HUES64 (cell line): ENCODE data around the gene P2RX6.
A peak's percentile ranks its signal among the peaks of the same experiment; 100 is the strongest.

Experiments
- H3K27ac ChIP-seq: 2 replicates; pipeline ENCODE4 v1.7.0; 2013; ENCODE audit warnings: low read depth, low read length, inconsistent platforms
- H3K27me3 ChIP-seq: 2 replicates; pipeline ENCODE4 v1.6.1; 2013; ENCODE audit warnings: mild to moderate bottlenecking, low read length; ENCODE audit not compliant: insufficient read depth
- H3K36me3 ChIP-seq: 2 replicates; pipeline ENCODE4 v1.6.1; 2013; ENCODE audit warnings: mild to moderate bottlenecking, low read length; ENCODE audit not compliant: insufficient read depth
- H3K4me1 ChIP-seq: 2 replicates; pipeline ENCODE4 v1.6.1; 2013; ENCODE audit warnings: mild to moderate bottlenecking, low read length, moderate library complexity; ENCODE audit not compliant: insufficient read depth
- H3K4me3 ChIP-seq: 2 replicates; pipeline ENCODE4 v1.5.1; 2013; ENCODE audit warnings: mild to moderate bottlenecking, low read length, moderate library complexity
- H3K9ac ChIP-seq: 2 replicates; pipeline ENCODE4 v1.6.1; 2013; ENCODE audit warnings: mild to moderate bottlenecking, low read depth, low read length
- H3K9me3 ChIP-seq: 2 replicates; pipeline ENCODE4 v1.6.1; 2013; ENCODE audit warnings: low read depth, low read length; ENCODE audit not compliant: insufficient read depth
- WGBS: fragments of 150-250, 120-280 bp; methylation state at CpG from one replicate; pipeline ENCODE4 v1.1.7; 2013; ENCODE audit warnings: missing lambda C conversion rate; 5-methylcytosine and 5-hydroxymethylcytosine counted together

P2RX6 gene

GRCh38 chr22:21009638-21010425 is 5.1 kb upstream of the P2RX6 start:
- H3K27me3 ChIP-seq, result no peaks in the 10 kb centered on the region
- peaks cover 13% of the 10 kb centered on the region for H3K4me1 ChIP-seq
- 0 out of 2 replicates have a peak, but pooled peaks cover 5% of the 10 kb centered on the region for H3K36me3 ChIP-seq
- no peak overlapping the region for H3K9ac ChIP-seq
- no peaks in the 10 kb centered on the region for H3K9me3 ChIP-seq
- no peak overlapping the region for H3K4me3 ChIP-seq
- H3K27ac ChIP-seq, result peak overlapping the region; percentile 63; the same call in 1 of the 2 replicates
- 73% methylated on average over 10 of the region's 10 CpGs for WGBS

GRCh38 chr22:21010426-21011113 is 4.4 kb upstream of the P2RX6 start:
- Histone ChIP-seq H3K4me1 (peaks cover 18% of the 10 kb centered on the region), H3K9me3 (no peaks in the 10 kb centered on the region), H3K4me3 (no peak overlapping the region), H3K9ac (no peak overlapping the region), H3K36me3 (0 out of 2 replicates have a peak, but pooled peaks cover 5% of the 10 kb centered on the region), H3K27me3 (no peaks in the 10 kb centered on the region), H3K27ac (peak overlapping the region; percentile 63; the same call in 1 of the 2 replicates)
- 75% methylated on average over 3 of the region's 3 CpGs for WGBS

- H3K4me3 ChIP-seq, result peak overlapping the region; percentile 73
- H3K4me1 ChIP-seq, result peaks cover 18% of the 10 kb centered on the region
- 0 out of 2 replicates have a peak, but pooled peaks cover 5% of the 10 kb centered on the region for H3K36me3 ChIP-seq
- H3K9ac ChIP-seq, result no peak overlapping the region
- no peak overlapping the region for H3K27ac ChIP-seq
- no peaks in the 10 kb centered on the region for H3K27me3 ChIP-seq
- WGBS, result 90% methylated on average over 14 of the region's 14 CpGs
- no peaks in the 10 kb centered on the region for H3K9me3 ChIP-seq
Observed at GRCh38 chr22:21012446-21013407, 2.2 kb upstream of the P2RX6 start.

DNA sequence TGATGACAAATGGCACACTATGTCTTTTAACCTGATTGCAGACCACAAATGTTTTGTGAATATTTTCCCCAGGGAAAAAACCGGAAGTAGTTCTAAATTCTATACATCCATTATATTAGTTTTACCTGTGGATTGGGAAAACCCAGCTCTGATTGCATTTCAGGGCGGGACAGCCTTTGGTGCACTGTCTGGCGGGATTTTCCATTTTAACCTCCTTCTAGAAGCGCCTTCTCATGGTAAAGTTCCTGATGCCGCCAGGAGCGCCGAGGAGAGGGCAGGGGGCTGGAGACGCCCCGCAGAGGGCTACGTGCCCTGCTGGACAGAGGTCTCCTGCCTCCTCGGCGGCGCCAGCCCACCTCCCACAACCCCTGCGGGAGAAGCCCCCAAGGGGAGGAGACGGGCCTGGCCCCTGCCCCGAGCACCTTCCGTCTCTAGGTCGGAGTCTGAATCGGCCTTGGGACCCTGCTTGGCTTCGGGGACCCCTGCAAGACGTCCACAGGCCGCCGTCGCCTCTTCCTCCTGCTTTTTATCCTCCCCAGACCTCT is 1.2 kb upstream of the P2RX6 start:
- H3K27ac ChIP-seq, result peak overlapping the region; percentile 62; the same call in 1 of the 2 replicates

DNA sequence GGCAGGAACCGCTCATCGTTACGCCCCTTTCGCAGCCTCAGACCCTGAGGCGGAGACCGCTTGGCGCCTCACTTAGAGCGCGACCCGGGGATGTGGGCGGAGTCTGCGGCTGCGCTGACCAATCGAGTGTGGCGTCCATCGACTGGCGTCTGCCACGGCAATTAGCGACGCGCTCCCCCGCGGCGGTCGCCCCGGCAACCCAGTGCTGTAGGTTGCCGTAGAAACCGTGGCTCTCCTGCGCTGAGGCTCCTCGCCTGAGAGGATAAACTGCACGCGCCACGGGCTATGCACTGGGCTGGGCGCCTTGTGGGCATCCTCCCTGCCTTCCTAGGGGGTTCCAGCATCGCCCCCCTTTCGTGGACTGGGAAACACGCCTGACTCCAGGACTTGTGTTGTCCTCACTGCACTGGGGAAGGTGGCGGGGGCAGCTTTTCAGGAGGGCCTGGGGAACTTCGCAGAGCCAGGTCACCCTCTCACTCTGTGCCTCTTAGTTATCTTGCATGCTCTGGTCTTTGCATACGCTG is 701 bp upstream of the P2RX6 start:
- Histone ChIP-seq H3K27me3 (no peaks in the 10 kb centered on the region), H3K9me3 (no peaks in the 10 kb centered on the region), H3K4me3 (peak overlapping the region; percentile 73), H3K36me3 (no peaks in the 10 kb centered on the region), H3K27ac (peak overlapping the region; percentile 62; the same call in 1 of the 2 replicates), H3K4me1 (peaks cover 18% of the 10 kb centered on the region), H3K9ac (peak overlapping the region; percentile 46; the same call in 1 of the 2 replicates)
- 2% methylated on average over 40 of the region's 40 CpGs for WGBS

More for the DNA sequence above, 1.2 kb upstream of the P2RX6 start:
- WGBS, result 2% methylated on average over 23 of the region's 24 CpGs
- Histone ChIP-seq H3K9me3 (no peaks in the 10 kb centered on the region), H3K36me3 (0 out of 2 replicates have a peak, but pooled peaks cover 3% of the 10 kb centered on the region), H3K4me1 (peaks cover 18% of the 10 kb centered on the region), H3K9ac (peak overlapping the region; percentile 46; the same call in 1 of the 2 replicates), H3K27me3 (no peaks in the 10 kb centered on the region), H3K4me3 (peak overlapping the region; percentile 73)

GRCh38 chr22:21015466-21016006 is 571 bp downstream of the P2RX6 start:
- Histone ChIP-seq H3K4me1 (peaks cover 12% of the 10 kb centered on the region; the same call in 1 of the 2 replicates), H3K27me3 (no peaks in the 10 kb centered on the region), H3K36me3 (no peaks in the 10 kb centered on the region), H3K9me3 (no peaks in the 10 kb centered on the region), H3K9ac (no peak overlapping the region), H3K4me3 (no peak overlapping the region), H3K27ac (no peak overlapping the region)
- WGBS, result 85% methylated on average over 10 of the region's 10 CpGs

DNA sequence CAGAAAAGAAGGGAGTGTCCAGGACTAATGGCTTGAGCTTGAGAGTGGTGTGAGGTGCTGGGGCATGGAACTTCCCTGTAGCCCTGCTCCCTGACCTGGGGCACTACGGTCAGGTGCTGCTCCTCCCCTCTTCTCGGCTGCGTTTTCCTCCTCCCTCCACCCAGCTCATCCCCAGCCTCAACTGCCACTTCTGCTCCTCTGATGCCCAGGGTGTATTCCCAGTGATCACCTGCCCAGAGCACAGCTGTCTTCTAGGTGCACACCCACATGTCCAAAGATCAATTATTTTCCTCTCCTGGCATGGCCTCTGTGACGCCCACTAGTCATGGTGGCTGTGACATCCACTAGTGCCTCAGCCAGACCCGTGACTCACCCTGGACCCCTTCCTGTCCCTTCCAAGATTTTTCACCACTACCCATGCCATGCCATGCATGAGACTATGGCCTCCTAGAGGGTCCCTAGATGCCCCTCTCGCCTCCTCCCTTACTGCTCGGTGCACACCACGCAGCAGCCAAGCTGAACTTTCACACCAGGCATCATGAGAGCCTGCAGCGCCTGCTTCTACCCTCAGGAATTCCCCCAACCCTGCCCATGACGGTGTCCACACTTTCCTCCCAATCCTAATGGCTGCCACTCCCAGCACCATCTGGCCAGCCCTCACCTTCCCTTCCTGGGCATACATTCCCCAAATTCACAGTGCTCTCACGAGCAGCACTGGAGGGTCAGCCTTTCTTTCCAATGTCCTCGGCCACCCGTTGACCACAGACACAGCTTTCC is 1.9 kb downstream of the P2RX6 start:
- WGBS, result 84% methylated on average over 13 of the region's 13 CpGs
- Histone ChIP-seq H3K27me3 (no peaks in the 10 kb centered on the region), H3K9ac (no peak overlapping the region), H3K9me3 (no peaks in the 10 kb centered on the region), H3K4me1 (peaks cover 12% of the 10 kb centered on the region; the same call in 1 of the 2 replicates), H3K36me3 (no peaks in the 10 kb centered on the region), H3K4me3 (no peak overlapping the region), H3K27ac (no peak overlapping the region)

DNA sequence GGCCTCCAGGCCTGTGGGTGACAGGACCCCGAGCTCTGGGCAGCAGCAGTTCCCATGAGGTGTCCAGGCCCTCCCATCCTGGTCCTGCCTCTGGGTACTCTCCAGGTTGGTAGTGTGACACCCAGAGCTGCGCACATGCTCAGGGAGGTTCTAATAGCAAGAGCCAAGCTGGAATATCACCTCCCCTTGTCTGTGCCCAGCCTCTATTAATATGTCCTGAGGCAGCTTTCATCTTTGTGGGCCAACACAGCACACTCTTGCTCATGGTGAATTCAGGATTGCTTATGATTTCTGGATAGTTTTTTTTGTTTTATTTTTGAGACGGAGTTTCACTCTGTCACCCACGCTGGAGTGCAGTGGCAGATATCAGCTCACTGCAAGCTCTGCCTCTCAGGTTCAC is 3.3 kb downstream of the P2RX6 start:
- H3K4me1 ChIP-seq, result peaks cover 9% of the 10 kb centered on the region; the same call in 1 of the 2 replicates
- 96% methylated on average over 4 of the region's 4 CpGs for WGBS

DNA sequence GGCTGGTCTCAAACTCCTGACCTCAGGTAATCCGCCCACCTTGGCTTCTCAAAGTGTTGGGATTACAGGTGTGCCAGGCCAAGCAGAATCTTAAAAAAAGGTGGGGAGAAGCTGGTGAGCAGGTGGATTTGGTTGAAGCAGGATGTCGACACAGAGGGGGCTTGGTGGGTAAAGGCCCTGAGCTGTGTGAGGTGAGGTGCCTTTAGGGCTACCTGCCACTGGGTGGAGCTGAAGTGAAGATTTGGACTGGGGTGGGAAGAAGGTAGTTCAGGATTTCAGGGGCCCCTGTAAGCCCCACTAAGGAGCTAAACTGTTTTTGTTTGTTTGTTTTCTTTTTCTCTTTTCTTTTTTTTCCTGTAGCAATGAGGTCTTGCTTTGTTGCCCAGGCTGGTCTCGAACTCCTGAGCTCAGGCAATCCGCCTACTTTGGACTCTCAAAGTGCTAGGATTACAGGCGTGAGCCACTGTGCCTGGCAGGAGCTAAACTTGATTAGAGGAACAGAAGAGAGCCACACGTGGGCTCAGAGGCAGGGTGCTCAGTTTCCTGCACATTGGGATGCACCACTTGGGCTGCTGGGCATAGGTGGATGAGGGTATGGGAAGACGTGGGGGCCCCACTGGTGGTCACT is 6.0 kb downstream of the P2RX6 start:
- Histone ChIP-seq H3K36me3 (no peaks in the 10 kb centered on the region), H3K4me1 (no peaks in the 10 kb centered on the region), H3K9me3 (no peaks in the 10 kb centered on the region), H3K27me3 (no peaks in the 10 kb centered on the region), H3K9ac (no peak overlapping the region), H3K4me3 (no peak overlapping the region), H3K27ac (no peak overlapping the region)
- 76% methylated on average over 7 of the region's 7 CpGs for WGBS

More for the DNA sequence above, 3.3 kb downstream of the P2RX6 start:
- H3K9ac ChIP-seq, result no peak overlapping the region
- H3K27me3 ChIP-seq, result no peaks in the 10 kb centered on the region
- H3K36me3 ChIP-seq, result no peaks in the 10 kb centered on the region
- H3K9me3 ChIP-seq, result no peaks in the 10 kb centered on the region
- no peak overlapping the region for H3K4me3 ChIP-seq
- no peak overlapping the region for H3K27ac ChIP-seq
